GM21381 (cell line): Measurements from ENCODE around the gene SIRT2.
A peak's percentile ranks its signal among the peaks of the same experiment; 100 is the strongest.
"Not testable (repeated sequence)": the region's sequence is repeated elsewhere in the genome, so short reads cannot be mapped to it uniquely, and the experiment has no call there.

Source experiments
- ATAC-seq: cut with Tn5 transposase; IDR thresholded peaks from one replicate; pipeline ENCODE4 v1.9.1; 2021; ENCODE audit warnings: mild to moderate bottlenecking, moderate library complexity; ENCODE audit not compliant: unreplicated experiment

The SIRT2 gene

GRCh38 chr19:38899447-38900201 lies at the start of gene SIRT2, which contains the start of gene NFKBIB:
TSS of gene SIRT2 (minus strand) at chr19:38899618. CDS start at chr19:38899521, 97 bp downstream.
TSS of gene NFKBIB (plus strand) at chr19:38899969. CDS start at chr19:38900033, 64 bp downstream.
- peak; percentile 89 for ATAC-seq

- no peak for ATAC-seq
Observed at GRCh38 chr19:38946229-38947010, 47.0 kb upstream of the SIRT2 start.

- ATAC-seq, result no peak
Observed at GRCh38 chr19:38945562-38946228, 46.3 kb upstream of the SIRT2 start.

- ATAC-seq, result no peak
Observed at GRCh38 chr19:38944981-38945506, 45.6 kb upstream of the SIRT2 start.

- no peak for ATAC-seq
Observed at GRCh38 chr19:38942471-38943181, 43.2 kb upstream of the SIRT2 start.

GRCh38 chr19:38941979-38942378 lies 42.6 kb upstream of the SIRT2 start:
- ATAC-seq, result no peak

- not testable (repeated sequence) for ATAC-seq
Observed at GRCh38 chr19:38941466-38941865, 42.0 kb upstream of the SIRT2 start.

GRCh38 chr19:38939957-38940356 lies 40.5 kb upstream of the SIRT2 start:
- no peak for ATAC-seq

GRCh38 chr19:38933544-38933943 lies 34.1 kb upstream of the SIRT2 start:
- ATAC-seq, result no peak

- ATAC-seq, result no peak
Observed at GRCh38 chr19:38932425-38933179, 33.2 kb upstream of the SIRT2 start.

- no peak for ATAC-seq
Observed at GRCh38 chr19:38931521-38931793, 32.0 kb upstream of the SIRT2 start.

- peak; percentile 91 for ATAC-seq
Observed at GRCh38 chr19:38930776-38931520, 31.5 kb upstream of the SIRT2 start, which contains the start of gene MRPS12. TSS of gene MRPS12 (plus strand) at chr19:38930944. CDS start at chr19:38931295, 351 bp downstream.

GRCh38 chr19:38929929-38930775 lies 30.7 kb upstream of the SIRT2 start, which contains the start of gene SARS2:
TSS of gene SARS2 (minus strand) at chr19:38930763. CDS start at chr19:38930736, 27 bp downstream.
- peak; percentile 66 for ATAC-seq

GRCh38 chr19:38928391-38929001 lies 29.1 kb upstream of the SIRT2 start:
- ATAC-seq, result no peak

GRCh38 chr19:38924388-38924787 lies 25.0 kb upstream of the SIRT2 start:
- ATAC-seq, result no peak

GRCh38 chr19:38922482-38922881 lies 23.1 kb upstream of the SIRT2 start:
- no peak for ATAC-seq

- ATAC-seq, result no peak
Observed at GRCh38 chr19:38921420-38922274, 22.2 kb upstream of the SIRT2 start.
